Measurements from ENCODE around the gene NPLOC4.
A peak's percentile ranks its signal among the peaks of the same experiment; 100 is the strongest.

NPLOC4 gene

GRCh38 chr17:81608082-81608481 lies 28.8 kb downstream of the NPLOC4 start:
- Histone ChIP-seq H3K27me3 (ENCODE audit: control insufficient read depth, insufficient read depth, low read length) (no peaks in the 10 kb centered on the region), H3K36me3 (ENCODE audit: control insufficient read depth, insufficient read depth, low read length) (peaks cover 32% of the 10 kb centered on the region), H3K4me3 (ENCODE audit: low read length) (no peak overlapping the region), H3K4me1 (ENCODE audit: control insufficient read depth, insufficient read depth, low read length) (no peaks in the 10 kb centered on the region), H3K9me3 (ENCODE audit: control insufficient read depth, insufficient read depth, low read length) (no peaks in the 10 kb centered on the region), H3K27ac (ENCODE audit: low read length) (no peak overlapping the region)
- no peak for DNase-seq (ENCODE audit: low read depth, low spot score)
- no CpG with 5 or more reads among the region's 4 CpGs for WGBS (ENCODE audit: insufficient coverage, insufficient read length)

GRCh38 chr17:81607431-81607830 lies 29.5 kb downstream of the NPLOC4 start:
- WGBS (ENCODE audit: insufficient coverage, insufficient read length): 100% methylated on average over 3 of the region's 6 CpGs
- Histone ChIP-seq H3K27me3 (ENCODE audit: control insufficient read depth, insufficient read depth, low read length) (no peaks in the 10 kb centered on the region), H3K36me3 (ENCODE audit: control insufficient read depth, insufficient read depth, low read length) (peaks cover 30% of the 10 kb centered on the region), H3K9me3 (ENCODE audit: control insufficient read depth, insufficient read depth, low read length) (no peaks in the 10 kb centered on the region), H3K27ac (ENCODE audit: low read length) (no peak overlapping the region), H3K4me3 (ENCODE audit: low read length) (no peak overlapping the region), H3K4me1 (ENCODE audit: control insufficient read depth, insufficient read depth, low read length) (no peaks in the 10 kb centered on the region)
- DNase-seq (ENCODE audit: low read depth, low spot score): no peak

DNA sequence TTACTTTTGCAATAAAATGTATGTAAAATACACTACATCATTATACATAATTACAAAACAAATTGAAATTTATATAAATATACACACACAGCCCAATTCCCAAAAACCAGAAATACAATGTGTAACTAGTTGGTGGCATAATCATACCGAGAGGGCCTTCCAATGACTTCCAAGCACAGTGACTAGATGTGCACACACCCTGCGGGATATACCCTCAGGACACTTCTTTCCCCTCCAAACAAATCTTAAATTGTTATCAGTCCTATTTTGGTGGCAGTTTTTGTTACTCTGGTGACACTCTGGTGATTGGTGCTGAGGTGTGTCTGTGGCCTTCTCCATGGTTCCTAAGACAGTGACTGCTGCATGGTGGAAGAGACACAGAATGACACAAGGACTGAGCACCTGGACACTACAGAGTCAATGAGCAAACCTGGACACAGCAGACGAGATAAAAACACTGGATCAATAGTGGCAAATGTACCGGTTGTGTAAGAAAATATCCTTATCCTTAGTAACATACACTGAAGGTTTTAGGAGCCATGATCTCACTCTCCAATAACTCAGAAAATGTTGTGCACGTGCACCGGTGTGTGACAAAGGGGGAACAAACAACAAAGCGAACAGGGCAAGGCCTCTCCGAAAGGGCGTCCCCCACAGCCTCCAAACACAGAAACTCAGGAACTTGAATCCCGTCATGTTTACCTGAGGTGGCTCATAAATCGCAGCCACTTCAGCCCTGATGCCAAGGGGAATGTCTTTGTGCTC lies 32.9 kb downstream of the NPLOC4 start:
- no CpG with 5 or more reads among the region's 11 CpGs for WGBS (ENCODE audit: insufficient coverage, insufficient read length)
- no peaks in the 10 kb centered on the region for H3K4me1 ChIP-seq (ENCODE audit: control insufficient read depth, insufficient read depth, low read length)
- H3K36me3 ChIP-seq (ENCODE audit: control insufficient read depth, insufficient read depth, low read length): peaks cover 27% of the 10 kb centered on the region
- DNase-seq (ENCODE audit: low read depth, low spot score): no peak
- H3K27me3 ChIP-seq (ENCODE audit: control insufficient read depth, insufficient read depth, low read length): no peaks in the 10 kb centered on the region
- no peaks in the 10 kb centered on the region for H3K9me3 ChIP-seq (ENCODE audit: control insufficient read depth, insufficient read depth, low read length)
- H3K27ac ChIP-seq (ENCODE audit: low read length): no peak overlapping the region
- H3K4me3 ChIP-seq (ENCODE audit: low read length): no peak overlapping the region

GRCh38 chr17:81601525-81602120 lies 35.3 kb downstream of the NPLOC4 start:
- DNase-seq (ENCODE audit: low read depth, low spot score): peak; percentile 25
- H3K36me3 ChIP-seq (ENCODE audit: control insufficient read depth, insufficient read depth, low read length): peaks cover 25% of the 10 kb centered on the region
- H3K4me1 ChIP-seq (ENCODE audit: control insufficient read depth, insufficient read depth, low read length): no peaks in the 10 kb centered on the region
- no CpG with 5 or more reads among the region's 9 CpGs for WGBS (ENCODE audit: insufficient coverage, insufficient read length)
- H3K9me3 ChIP-seq (ENCODE audit: control insufficient read depth, insufficient read depth, low read length): no peaks in the 10 kb centered on the region
- no peak overlapping the region for H3K27ac ChIP-seq (ENCODE audit: low read length)
- H3K27me3 ChIP-seq (ENCODE audit: control insufficient read depth, insufficient read depth, low read length): no peaks in the 10 kb centered on the region
- no peak overlapping the region for H3K4me3 ChIP-seq (ENCODE audit: low read length)

DNA sequence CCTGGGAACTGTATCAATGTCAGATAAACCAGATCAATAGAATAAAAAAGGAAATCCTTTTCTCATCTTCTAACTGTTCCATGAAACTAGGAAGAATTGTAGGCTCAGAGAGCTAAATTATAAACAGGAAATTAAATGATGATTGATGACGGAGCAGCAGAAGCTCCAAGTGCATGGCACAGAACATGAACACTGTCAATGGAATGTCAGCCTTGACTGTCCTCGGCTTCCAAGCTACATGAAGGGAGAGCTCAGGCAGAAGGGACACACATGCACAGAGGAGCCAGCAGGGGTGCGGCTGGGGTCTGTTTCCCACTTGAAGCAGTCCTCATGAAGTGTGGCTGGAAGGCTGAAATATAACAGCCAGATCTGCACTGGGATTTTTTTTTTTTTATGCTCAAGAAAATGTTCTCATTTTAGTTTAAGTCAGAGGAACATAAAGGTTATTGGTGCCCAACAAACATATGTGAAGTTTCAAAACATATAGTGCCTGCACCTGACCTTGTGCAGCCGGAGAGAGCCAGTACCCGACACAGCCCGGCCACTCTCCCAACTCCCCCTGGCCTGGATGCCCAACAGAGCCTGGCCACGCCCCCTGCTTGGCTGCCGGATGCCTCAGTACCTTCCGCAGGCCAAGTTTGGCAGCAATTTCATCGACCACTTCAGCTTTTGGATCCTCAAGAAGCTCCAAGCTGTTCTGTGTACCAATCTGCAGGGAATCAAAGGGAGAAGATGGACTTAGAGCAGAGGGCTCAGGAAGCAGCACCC lies 37.0 kb downstream of the NPLOC4 start:
- WGBS (ENCODE audit: insufficient coverage, insufficient read length): no CpG with 5 or more reads among the region's 10 CpGs
- no peak for DNase-seq (ENCODE audit: low read depth, low spot score)
- H3K27ac ChIP-seq (ENCODE audit: low read length): no peak overlapping the region

GRCh38 chr17:81593105-81593871 lies 43.6 kb downstream of the NPLOC4 start:
- peaks cover 18% of the 10 kb centered on the region for H3K36me3 ChIP-seq (ENCODE audit: control insufficient read depth, insufficient read depth, low read length)
- H3K27ac ChIP-seq (ENCODE audit: low read length): no peak overlapping the region
- WGBS (ENCODE audit: insufficient coverage, insufficient read length): no CpG with 5 or more reads among the region's 11 CpGs
- no peak overlapping the region for H3K4me3 ChIP-seq (ENCODE audit: low read length)
- no peaks in the 10 kb centered on the region for H3K9me3 ChIP-seq (ENCODE audit: control insufficient read depth, insufficient read depth, low read length)
- no peak for DNase-seq (ENCODE audit: low read depth, low spot score)
- H3K27me3 ChIP-seq (ENCODE audit: control insufficient read depth, insufficient read depth, low read length): no peaks in the 10 kb centered on the region
- no peaks in the 10 kb centered on the region for H3K4me1 ChIP-seq (ENCODE audit: control insufficient read depth, insufficient read depth, low read length)

More for the DNA sequence above, 37.0 kb downstream of the NPLOC4 start:
- no peaks in the 10 kb centered on the region for H3K4me1 ChIP-seq (ENCODE audit: control insufficient read depth, insufficient read depth, low read length)
- H3K27me3 ChIP-seq (ENCODE audit: control insufficient read depth, insufficient read depth, low read length): no peaks in the 10 kb centered on the region
- peaks cover 20% of the 10 kb centered on the region for H3K36me3 ChIP-seq (ENCODE audit: control insufficient read depth, insufficient read depth, low read length)
- H3K4me3 ChIP-seq (ENCODE audit: low read length): no peak overlapping the region
- no peaks in the 10 kb centered on the region for H3K9me3 ChIP-seq (ENCODE audit: control insufficient read depth, insufficient read depth, low read length)

DNA sequence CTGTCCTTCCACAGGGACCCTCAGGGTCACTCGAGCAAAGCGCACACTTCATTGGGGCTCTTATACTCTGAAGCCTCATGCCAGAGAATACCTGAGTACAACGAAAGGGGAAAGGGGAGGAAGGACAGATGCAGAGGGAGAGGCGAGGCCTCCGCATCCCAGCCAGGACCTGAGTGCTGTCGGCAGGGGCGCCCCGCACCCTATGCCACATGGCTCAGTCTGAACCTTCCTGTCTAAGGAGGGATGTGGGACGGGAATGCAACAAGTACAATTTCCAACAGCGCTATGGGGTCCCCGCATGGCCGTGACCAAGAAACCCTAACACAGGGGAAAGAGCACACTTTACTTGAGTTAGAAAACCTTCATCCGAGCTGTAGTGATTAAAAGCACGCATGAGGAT lies 44.9 kb downstream of the NPLOC4 start:
- H3K27ac ChIP-seq (ENCODE audit: low read length): no peak overlapping the region
- no peaks in the 10 kb centered on the region for H3K27me3 ChIP-seq (ENCODE audit: control insufficient read depth, insufficient read depth, low read length)
- no peaks in the 10 kb centered on the region for H3K4me1 ChIP-seq (ENCODE audit: control insufficient read depth, insufficient read depth, low read length)
- H3K4me3 ChIP-seq (ENCODE audit: low read length): no peak overlapping the region
- no peaks in the 10 kb centered on the region for H3K9me3 ChIP-seq (ENCODE audit: control insufficient read depth, insufficient read depth, low read length)
- H3K36me3 ChIP-seq (ENCODE audit: control insufficient read depth, insufficient read depth, low read length): peaks cover 19% of the 10 kb centered on the region
- no CpG with 5 or more reads among the region's 14 CpGs for WGBS (ENCODE audit: insufficient coverage, insufficient read length)
- DNase-seq (ENCODE audit: low read depth, low spot score): no peak

DNA sequence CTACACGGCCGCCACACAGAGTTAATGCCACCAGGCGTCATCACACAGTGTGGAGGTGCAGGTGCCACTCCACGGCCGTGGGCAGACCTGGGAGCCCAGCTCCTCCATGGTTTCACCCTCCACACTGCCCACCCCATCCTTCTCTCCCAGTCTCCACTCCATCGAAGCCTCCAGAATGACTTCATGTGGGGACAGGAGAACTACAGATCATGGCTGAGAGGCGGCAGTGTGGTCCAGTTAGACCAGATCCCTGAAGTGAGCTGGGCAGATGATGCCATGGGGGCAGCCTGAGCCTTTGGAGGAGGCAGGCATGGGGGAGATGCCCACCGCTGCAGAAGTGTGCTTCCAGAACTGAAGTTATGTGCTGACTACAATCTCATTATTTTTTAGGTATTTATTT lies 46.8 kb downstream of the NPLOC4 start:
- Histone ChIP-seq H3K4me1 (ENCODE audit: control insufficient read depth, insufficient read depth, low read length) (no peaks in the 10 kb centered on the region), H3K27me3 (ENCODE audit: control insufficient read depth, insufficient read depth, low read length) (no peaks in the 10 kb centered on the region), H3K4me3 (ENCODE audit: low read length) (no peak overlapping the region), H3K9me3 (ENCODE audit: control insufficient read depth, insufficient read depth, low read length) (no peaks in the 10 kb centered on the region), H3K27ac (ENCODE audit: low read length) (no peak overlapping the region), H3K36me3 (ENCODE audit: control insufficient read depth, insufficient read depth, low read length) (peaks cover 24% of the 10 kb centered on the region)
- DNase-seq (ENCODE audit: low read depth, low spot score): no peak
- WGBS (ENCODE audit: insufficient coverage, insufficient read length): no CpG with 5 or more reads among the region's 8 CpGs

DNA sequence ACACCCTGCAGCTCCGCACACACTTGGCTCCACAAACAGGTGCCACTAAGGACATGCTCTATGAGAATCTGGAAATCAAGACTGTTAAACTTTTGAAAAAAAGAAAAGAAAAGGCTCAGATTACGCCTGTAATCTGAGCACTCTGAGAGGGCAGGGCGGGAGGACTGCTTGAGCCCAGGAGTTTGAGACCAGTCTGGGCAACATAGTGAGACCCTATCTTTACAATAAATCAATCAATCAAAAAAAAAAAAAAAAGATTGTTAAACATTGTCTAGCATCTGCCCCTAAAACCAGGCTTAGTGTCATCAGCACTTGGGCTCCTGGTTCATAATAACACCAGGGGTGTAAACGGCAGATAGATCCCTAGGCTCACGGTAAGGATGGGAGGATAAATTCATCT lies 47.3 kb downstream of the NPLOC4 start:
- DNase-seq (ENCODE audit: low read depth, low spot score): no peak
- Histone ChIP-seq H3K9me3 (ENCODE audit: control insufficient read depth, insufficient read depth, low read length) (no peaks in the 10 kb centered on the region), H3K36me3 (ENCODE audit: control insufficient read depth, insufficient read depth, low read length) (peaks cover 22% of the 10 kb centered on the region), H3K27me3 (ENCODE audit: control insufficient read depth, insufficient read depth, low read length) (no peaks in the 10 kb centered on the region), H3K4me1 (ENCODE audit: control insufficient read depth, insufficient read depth, low read length) (no peaks in the 10 kb centered on the region), H3K4me3 (ENCODE audit: low read length) (no peak overlapping the region), H3K27ac (ENCODE audit: low read length) (no peak overlapping the region)
- WGBS (ENCODE audit: insufficient coverage, insufficient read length): no CpG with 5 or more reads among the region's 5 CpGs

- no peaks in the 10 kb centered on the region for H3K9me3 ChIP-seq (ENCODE audit: control insufficient read depth, insufficient read depth, low read length)
- H3K4me3 ChIP-seq (ENCODE audit: low read length): no peak overlapping the region
- H3K27ac ChIP-seq (ENCODE audit: low read length): no peak overlapping the region
- no CpG with 5 or more reads among the region's 4 CpGs for WGBS (ENCODE audit: insufficient coverage, insufficient read length)
- peaks cover 24% of the 10 kb centered on the region for H3K36me3 ChIP-seq (ENCODE audit: control insufficient read depth, insufficient read depth, low read length)
- no peak for DNase-seq (ENCODE audit: low read depth, low spot score)
- no peaks in the 10 kb centered on the region for H3K4me1 ChIP-seq (ENCODE audit: control insufficient read depth, insufficient read depth, low read length)
- no peaks in the 10 kb centered on the region for H3K27me3 ChIP-seq (ENCODE audit: control insufficient read depth, insufficient read depth, low read length)
These were observed 50.8 kb downstream of the NPLOC4 start for GRCh38 chr17:81586096-81586495.

All from iPS DF 6.9 (cell line).